ENCODE results near the gene CCDC201. TPM values are rescaled to one million over a fixed set of nuclear protein-coding genes. Genes with fewer than 3 reads are reported as not detected.
A peak's percentile ranks its signal among the peaks of the same experiment; 100 is the strongest.

Gene CCDC201
- total and polyA plus RNA-seq, 8 donors, result 0.04 TPM; not detected in 7

DNA sequence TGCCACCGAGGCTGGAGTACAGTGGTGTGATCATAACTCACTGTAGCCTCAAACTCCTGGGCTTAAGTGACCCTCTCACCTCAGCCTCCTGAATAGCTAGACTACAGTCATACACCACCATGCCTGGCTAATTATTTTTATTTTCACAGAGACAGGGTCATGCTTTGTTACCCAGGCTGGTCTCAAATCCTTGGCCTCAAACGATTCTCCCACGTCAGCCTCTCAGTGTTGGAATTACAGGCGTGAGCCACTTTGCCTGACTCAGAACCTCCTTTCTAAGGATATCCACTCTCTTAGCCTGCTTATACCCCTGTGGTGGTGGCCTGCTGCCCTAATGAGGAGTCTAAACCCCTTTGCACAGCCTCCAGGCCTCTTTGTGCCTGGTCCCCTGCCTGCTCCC lies 11.3 kb upstream of the CCDC201 start:
- intact Hi-C loops (cut with DNase I), result no loop called here
- no peak overlapping the region for H3K27ac ChIP-seq
- no peak overlapping the region for H3K4me3 ChIP-seq
- ATAC-seq, result no peak
- no peak for DNase-seq
- peaks cover 0 to under 1% of the 10 kb centered on the region in 2 donors for H3K9me3 ChIP-seq
- TF ChIP-seq CTCF (IDR thresholded peaks at IDR 0.05), result no peak
- no peaks in the 10 kb centered on the region for H3K36me3 ChIP-seq
- H3K27me3 ChIP-seq, result peaks cover 16 to 51% of the 10 kb centered on the region in 2 donors
- H3K4me1 ChIP-seq, result peaks cover 0 to 8% of the 10 kb centered on the region in 2 donors

- no peak for TF ChIP-seq CTCF (IDR thresholded peaks at IDR 0.05)
- peaks cover 0 to 34% of the 10 kb centered on the region in 2 donors for H3K27me3 ChIP-seq
- ATAC-seq (no peak), DNase-seq (no peak)
- intact Hi-C loops (cut with DNase I), result no loop called here
- no peaks in the 10 kb centered on the region for H3K4me1 ChIP-seq
- H3K4me3 ChIP-seq, result no peak overlapping the region
- peaks cover 0 to 13% of the 10 kb centered on the region in 2 donors for H3K9me3 ChIP-seq
- no peaks in the 10 kb centered on the region for H3K36me3 ChIP-seq
- H3K27ac ChIP-seq, result no peak overlapping the region
These were observed 9.6 kb upstream of the CCDC201 start for GRCh38 chr7:45882465-45882810.

DNA sequence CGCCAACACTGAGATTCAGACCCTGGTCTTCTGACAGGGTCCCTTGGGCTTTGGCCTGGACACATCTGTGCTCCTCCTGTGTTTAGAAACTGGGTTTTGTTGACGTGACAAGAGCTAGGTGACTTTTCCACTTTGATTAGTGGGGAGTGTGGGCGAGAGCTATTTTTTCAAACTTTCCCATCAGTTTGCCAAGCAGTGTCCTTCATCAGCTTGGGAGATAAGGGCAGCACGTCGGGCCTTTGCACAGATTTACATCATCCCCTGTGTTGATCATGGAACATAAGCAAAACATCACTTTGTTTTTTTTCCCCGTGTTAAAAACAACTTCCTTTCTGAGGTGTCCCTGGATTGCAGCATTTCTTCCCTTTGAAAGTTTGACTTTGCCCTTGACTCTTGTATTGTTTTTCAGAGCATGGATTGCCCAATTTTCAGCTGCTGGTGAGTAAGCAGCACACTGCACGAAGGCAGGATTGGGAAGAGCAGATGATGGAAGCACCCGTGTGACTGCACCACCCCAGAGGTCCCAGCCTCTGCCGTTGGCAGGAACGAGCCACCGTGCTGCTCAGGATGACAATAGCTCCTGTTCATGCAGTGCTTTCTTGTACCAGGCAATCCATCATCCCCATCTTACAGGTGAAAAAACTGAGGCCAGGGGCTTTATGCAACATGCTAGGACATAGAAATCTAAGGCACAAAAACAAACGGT lies 9.0 kb upstream of the CCDC201 start:
- peaks cover 0 to 13% of the 10 kb centered on the region in 2 donors for H3K9me3 ChIP-seq
- H3K36me3 ChIP-seq, result no peaks in the 10 kb centered on the region
- ATAC-seq, result peak; percentile 33
- H3K27ac ChIP-seq, result no peak overlapping the region
- TF ChIP-seq CTCF (IDR thresholded peaks at IDR 0.05), result no peak
- peaks cover 0 to 28% of the 10 kb centered on the region in 2 donors for H3K27me3 ChIP-seq
- intact Hi-C loops (cut with DNase I), result no loop called here
- no peak for DNase-seq
- H3K4me1 ChIP-seq, result no peaks in the 10 kb centered on the region
- H3K4me3 ChIP-seq, result no peak overlapping the region

DNA sequence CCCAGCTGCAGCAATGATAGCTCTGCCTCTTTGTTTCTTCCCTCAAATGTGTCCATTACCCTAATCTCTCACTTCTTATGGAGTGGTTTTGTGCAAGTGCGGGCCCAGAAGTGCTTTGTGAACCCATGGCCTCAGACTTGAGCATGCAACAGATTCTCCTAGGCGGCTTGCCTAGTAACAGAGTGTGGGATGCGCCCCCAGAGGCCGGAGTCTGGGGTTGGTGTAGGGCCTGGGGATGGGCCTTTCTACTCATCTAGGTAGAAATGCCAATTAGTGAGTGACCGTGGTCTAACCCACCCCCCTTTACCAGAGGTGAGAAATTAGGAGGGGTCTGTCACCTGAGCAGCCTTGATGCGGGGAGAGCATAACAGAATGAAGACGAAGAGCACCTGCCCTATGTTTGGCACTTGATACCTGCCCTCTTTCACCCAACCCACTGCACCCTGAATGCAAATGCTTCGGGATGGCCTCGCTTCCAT lies 8.4 kb upstream of the CCDC201 start:
- Histone ChIP-seq H3K27me3 (peaks cover 0 to 23% of the 10 kb centered on the region in 2 donors), H3K9me3 (peaks cover 0 to 13% of the 10 kb centered on the region in 2 donors), H3K4me1 (no peaks in the 10 kb centered on the region), H3K36me3 (no peaks in the 10 kb centered on the region), H3K4me3 (no peak overlapping the region), H3K27ac (no peak overlapping the region)
- TF ChIP-seq CTCF (IDR thresholded peaks at IDR 0.05), result no peak
- intact Hi-C loops (cut with DNase I), result no loop called here
- ATAC-seq (no peak), DNase-seq (no peak)

- Histone ChIP-seq H3K27me3 (peaks cover 0 to 14% of the 10 kb centered on the region in 2 donors), H3K9me3 (peaks cover 0 to 13% of the 10 kb centered on the region in 2 donors), H3K27ac (no peak overlapping the region), H3K36me3 (no peaks in the 10 kb centered on the region), H3K4me3 (no peak overlapping the region), H3K4me1 (no peaks in the 10 kb centered on the region)
- TF ChIP-seq CTCF (IDR thresholded peaks at IDR 0.05), result no peak
- DNase-seq (no peak), ATAC-seq (no peak)
- intact Hi-C loops (cut with DNase I), result no loop called here
These were observed 7.6 kb upstream of the CCDC201 start for GRCh38 chr7:45880433-45880860.

All from left lung (tissue), 10 donors.